ENCODE measurements around the gene ZXDC.

ZXDC gene

DNA sequence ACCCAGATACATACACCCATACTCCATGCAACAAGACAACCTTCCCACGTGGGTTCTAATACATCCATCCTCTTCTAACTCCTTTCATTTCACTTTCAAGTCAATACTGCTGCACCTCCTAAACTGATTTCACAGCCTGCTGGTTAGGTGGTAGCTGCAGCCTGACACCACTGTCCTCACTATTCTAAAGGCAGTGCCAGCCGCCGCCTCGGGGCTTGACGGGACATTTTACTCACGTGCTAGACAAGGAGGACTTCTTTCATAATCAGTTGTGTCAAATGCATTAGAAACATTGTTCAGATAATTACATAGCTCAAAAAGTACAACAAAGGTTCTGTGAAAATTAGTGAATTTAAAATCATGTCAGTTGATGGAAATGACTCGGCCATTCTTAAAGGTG is 35.6 kb upstream of the ZXDC start:
- DNase-seq, result no peak

DNA sequence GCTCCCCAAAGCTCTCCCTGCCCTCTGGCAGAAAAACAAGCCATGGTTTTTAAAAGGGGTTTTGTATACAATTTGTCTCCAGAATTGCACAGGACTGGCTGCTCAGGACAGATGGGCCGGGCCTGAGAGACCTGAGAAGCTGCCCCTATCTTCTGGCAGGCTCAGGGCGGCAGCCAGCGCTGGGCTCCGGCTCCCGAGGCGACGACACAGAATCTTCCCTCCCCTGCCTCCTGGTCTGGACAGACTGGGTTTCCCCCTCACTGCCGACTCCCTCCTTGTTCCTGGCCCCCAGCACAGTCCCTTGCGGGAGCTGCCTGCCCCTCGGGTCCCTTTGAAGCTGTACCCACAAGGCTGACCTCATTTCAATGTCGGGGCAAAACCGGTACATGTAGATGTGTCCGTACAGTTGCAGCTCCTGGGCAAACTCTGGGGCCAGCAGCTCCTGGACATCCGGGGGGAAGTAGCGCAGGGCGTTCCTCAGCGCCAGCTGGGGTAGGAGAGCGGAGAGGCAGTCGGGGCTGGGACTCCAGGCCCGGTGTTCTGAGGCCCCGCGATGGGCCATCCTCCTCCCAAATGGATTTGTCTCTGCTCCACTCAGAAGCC is 34.7 kb upstream of the ZXDC start:
- no peak for DNase-seq

DNA sequence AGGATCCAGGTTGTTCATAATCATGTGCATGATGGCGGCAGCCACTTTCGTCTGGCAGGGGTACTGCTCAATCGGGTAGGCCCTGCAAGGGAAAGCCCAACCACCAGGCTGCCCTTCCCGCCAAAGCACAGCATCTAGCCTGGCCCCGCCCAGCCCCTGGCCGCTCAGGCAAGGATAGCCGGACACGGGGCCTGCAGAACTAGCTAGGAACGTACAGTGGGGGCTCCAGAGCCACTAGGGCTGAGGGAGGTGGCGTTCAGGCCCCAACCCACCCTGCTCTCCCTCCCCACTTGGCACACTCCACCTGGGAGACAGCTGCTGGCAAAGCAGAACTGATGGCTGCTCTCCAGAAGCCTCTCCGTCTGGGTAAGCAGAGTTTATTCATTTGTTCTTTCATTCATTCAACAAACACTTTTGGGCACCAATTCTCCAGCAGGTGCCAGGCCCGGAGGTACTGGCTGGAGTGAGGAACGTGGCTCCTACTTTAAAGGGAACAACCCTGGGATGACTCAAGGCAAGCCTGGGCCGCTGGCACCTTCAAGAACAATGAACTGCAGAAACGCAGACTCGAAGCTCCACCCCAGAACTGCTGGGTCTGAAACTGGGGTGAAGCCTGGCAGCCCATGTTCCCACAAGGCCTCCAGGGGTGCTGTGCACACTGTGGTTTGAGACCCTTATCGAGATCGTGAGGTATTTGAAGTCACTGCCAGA is 34.1 kb upstream of the ZXDC start:
- DNase-seq, result no peak

DNA sequence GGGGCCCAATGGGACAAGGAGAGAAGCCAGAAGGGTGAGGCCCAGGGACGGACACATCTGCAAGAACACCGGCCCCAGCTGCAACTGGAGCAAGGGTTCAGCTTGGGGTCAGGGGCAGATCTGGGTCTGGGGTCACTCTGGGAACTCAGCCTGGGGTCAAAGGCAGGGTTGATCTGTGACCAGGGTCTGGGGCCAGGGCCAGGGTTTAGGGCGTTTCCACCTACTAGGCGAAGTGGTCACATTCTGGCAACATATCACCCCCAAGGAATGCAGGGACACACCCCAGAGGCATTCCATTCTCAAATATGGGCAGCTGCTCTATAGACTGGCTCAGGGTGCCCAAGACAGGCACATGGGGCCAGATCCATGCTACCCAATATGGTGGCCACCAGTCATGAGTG is 32.9 kb upstream of the ZXDC start:
- DNase-seq, result no peak

DNA sequence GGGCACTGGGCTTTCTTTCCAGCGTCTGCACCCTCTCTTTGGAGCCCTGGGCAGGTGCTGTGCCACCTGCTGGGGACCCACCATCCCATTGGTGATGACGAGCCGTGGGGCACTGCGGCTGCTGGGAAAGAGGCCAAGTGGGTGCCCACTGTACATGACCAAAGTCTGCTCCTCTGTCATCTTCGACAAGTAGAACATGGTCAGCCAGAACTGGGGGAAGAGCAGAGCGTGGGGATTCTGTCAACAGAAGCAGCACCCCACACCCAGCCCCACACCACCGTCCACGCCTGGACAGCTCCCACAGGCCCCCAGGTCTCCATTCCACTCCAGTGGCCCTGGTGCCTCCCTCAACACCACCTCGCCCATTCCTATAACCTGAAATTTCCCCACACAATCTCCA is 32.2 kb upstream of the ZXDC start:
- DNase-seq, result no peak

DNA sequence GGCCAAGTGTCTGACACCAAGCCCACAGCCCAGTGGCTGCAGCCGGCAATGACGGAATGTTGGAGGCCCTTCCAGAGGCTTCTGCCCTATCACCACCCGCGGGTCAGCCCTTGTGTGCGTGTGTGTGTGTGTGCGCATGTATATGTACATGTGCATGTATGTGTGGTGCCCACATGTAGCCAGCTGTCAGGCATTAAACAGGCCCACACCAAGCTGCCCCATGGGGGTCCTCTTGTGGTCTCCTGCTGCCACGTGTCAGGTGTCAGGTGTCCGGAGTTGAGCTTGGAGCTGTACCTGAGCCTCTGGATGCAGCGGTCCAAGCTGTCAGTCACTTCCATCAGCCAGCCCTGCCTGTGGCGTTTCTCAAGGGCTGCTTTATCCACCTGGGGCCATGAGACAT is 28.0 kb upstream of the ZXDC start:
- no peak for DNase-seq

DNA sequence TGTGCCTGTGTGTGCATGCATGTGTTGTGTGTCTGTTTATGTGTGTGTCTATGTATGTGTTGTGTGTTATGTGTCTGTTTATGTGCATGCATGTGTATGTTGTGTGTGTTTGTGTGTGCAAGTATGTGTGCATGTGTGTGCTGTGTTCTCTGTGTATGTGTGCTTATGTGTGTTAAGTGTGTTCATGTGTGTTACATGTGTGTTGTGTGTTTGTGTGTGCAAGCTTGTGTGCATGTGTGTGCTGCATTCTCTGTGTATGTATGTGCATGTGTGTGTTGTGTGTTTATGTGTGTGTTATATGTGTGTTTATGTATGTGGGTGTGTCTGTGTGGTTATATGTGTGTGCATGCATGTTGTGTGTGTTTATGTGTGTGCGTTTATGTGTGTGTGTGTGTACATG is 27.0 kb upstream of the ZXDC start:
- DNase-seq, result no peak

DNA sequence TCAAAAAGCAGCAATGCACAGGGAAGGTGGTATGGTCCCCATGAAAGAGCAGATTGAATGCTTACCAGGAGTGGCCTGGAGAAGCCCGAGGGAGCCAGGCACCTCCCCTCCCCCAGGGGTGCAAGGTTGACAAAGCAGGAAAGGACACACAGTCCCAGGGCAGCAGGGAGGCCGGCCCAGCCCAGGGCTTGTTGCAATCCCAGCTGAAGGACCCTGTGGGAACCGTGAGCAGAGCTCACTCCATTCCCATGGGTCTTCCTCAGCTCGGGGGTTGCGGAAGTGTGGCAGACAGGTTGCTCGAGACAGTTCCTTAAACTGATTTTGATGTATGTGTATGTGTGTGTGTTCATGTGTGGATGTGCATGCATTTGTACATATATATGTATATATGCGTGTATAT is 26.0 kb upstream of the ZXDC start:
- no peak for DNase-seq

DNA sequence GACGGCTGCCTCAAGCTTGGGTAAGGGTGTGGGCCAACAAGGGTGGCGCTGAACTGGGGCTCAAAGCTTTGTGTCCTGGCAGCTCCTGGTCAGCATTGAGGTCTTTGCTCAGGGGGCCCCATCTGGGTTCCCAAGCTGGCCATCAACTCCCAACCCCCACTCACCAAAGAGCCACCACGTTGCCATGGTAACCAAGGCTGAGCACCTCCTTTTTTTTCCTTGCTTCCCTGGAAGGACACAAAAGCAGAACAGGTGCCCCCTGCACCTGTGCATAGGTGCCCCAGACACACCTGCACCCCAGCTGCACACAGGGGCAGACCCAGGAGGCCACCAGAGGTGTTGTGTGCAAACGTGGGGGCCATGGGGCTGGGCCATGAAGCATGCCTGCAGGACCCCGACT is 25.4 kb upstream of the ZXDC start:
- DNase-seq, result no peak

DNA sequence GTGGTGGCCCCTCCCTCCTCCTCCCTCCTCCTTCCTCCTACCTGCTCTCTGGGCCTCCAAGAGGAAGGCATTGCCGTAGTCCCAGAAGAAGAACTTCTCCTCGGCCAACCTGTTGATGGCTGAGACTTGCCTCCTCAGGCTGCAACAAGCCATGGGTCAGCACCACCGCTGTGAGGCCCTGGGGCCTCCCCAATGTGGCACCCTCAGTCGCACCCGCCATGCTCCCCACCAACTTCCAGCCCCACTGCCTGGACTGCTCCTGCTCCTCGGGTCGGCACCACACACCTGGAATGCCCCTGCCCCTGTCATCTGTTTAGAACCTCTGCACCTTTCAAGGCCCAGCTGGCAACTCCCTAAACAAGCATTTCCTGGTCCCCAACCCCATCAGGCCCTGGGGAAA is 24.3 kb upstream of the ZXDC start:
- DNase-seq, result no peak

DNA sequence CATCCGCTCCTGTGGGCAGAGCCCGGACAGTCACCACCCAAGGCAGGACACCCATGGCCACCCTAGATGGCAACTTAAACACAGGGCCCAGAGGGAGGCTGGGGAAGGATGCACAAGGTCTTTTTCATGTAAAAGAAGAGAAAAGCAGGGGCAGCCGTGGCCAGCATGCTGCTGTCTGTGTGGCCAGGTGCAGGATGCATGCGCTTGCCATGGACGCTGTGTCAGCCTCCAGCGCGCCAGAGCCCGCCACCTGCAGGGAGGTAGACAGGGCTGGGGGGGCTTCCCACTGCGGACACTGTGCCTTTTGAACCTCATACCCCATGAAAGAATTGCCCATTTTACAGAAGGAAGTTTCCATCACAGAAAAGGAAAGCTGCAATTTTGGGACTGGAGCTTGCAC is 23.7 kb upstream of the ZXDC start:
- DNase-seq, result no peak

DNA sequence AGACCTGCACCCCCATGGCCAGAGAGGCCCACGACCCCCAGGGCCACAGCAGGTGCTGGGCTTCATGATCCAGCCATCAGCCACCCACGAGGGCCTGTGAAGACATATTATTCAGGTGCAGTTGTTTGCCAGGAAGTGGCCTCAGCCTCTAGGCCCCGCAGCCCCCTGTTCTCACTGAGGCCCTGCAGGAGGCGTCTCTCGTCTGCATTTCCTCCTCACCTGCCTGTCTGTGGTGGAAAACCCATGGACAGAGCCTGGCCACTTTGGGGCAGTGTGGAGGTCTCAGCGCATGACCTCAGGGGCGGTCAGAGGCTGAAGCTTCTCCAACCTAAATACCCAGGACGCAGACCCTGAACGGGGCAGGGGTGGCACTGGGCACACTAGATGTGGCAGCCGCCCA is 23.2 kb upstream of the ZXDC start:
- no peak for DNase-seq

DNA sequence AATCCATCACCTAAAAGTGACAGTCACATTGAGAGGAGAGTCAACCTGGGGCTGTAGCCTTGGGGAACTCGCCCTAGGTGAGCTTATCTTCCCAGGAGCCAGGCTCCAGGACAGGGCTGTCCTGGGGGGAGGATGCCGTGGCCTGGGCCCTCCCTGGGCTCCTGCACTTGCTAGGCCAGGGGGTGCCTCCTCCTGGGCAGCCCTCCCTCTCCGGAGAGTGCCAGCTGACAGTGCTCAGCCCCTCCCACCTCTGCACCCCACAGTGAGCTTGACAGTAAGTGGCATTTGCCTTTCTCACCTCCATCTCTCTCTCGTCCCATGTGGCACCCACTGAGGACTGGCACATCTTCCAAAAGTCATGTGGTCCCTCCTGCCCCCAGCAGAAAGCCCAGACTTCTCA is 22.8 kb upstream of the ZXDC start:
- DNase-seq, result no peak

DNA sequence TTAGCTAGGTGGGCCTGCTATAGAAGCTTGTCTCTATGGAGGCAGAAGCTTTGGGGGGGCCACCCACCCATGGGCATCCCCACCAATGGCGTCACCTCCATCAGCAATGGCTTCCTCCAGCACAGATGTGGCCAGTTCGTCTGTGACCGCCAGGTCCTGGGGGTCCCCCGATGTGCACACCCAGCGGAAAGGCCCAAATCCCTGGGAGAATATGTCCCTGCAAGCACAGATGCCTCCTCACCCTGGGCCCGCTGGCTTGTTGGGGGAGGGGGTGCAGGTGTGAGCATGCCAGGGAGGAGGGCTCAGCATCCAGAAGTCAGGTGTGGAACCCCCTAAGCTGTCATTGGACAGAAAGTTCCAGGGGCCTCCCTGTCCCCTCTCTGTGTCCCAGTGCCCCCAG is 22.3 kb upstream of the ZXDC start:
- no peak for DNase-seq

DNA sequence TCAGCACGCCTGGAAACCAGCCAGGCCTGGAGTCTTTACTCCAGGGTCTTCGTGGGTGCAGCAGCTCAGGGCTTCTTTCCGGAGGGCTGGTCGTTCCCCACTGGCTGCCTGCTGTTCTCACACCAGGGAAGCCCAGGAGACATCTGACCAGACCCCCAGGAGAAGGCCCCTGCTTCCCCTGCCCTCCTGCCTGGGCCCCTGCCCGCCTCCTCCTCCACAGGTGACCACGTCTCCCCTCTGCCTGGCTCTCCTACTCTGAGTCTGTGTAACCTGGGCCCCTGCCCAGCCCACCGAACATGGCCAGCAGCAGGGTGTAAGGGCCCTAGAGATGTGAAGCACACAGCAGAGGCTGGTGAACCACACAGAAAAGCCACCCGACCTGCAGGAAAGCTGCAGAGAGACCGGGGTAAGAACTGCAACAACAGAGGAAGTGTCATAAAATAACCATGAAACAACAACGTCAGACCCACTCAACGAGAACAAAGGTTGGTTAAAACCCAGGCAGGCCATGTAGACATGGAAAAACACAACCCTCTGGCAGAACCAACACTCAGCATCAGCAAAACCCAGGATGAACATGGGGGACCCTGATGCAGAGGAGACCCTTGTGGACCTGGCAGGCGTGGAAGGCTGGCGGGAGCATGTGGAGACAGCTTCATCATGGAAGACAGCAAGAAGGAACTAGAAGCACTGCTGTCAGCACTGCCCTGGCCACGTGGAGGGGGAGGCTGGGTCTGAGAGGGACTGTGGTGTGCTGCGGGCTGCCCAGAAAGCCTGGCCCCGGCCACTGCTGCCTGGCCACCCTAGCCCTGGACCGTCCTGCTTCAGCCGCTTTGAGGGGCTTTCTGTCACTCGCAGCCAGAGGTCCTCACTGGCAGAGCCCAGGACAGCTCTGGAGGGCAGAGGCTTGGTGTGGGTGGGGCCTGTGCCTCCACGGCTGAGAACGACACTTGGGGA is 21.5 kb upstream of the ZXDC start:
- DNase-seq, result no peak

DNA sequence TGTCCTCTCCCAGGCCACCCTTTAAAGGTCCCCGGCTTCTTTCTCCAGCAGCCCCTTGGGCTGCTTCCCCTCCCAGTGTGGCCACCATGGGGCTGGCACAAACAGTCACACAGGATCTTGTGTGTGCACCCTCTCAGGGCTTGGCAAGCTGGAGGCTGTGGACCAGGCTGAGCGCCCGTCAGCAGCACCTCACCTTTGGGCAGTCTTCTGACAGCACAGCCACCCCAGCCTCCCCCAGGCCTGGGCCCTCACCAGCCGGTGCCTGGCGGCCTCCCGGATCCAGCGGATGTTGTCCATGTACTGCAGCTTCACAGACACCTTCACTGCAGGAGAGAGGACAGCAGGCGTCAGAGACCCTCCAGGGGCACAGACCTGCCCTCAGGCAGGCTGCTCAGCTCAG is 20.1 kb upstream of the ZXDC start:
- DNase-seq, result no peak

DNA sequence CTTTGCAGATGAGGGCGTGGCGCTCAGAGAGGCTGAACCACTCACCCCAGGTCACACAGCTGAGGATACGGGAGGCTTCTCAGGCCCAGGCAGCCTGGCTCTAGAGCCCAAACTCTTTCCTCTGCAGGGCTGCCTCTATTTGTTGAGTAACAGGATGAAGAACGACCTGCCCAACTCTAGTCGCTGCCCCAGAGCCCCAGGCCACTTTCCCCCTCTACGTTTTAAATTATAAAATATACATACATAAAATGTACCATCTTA is 19.2 kb upstream of the ZXDC start:
- no peak for DNase-seq

DNA sequence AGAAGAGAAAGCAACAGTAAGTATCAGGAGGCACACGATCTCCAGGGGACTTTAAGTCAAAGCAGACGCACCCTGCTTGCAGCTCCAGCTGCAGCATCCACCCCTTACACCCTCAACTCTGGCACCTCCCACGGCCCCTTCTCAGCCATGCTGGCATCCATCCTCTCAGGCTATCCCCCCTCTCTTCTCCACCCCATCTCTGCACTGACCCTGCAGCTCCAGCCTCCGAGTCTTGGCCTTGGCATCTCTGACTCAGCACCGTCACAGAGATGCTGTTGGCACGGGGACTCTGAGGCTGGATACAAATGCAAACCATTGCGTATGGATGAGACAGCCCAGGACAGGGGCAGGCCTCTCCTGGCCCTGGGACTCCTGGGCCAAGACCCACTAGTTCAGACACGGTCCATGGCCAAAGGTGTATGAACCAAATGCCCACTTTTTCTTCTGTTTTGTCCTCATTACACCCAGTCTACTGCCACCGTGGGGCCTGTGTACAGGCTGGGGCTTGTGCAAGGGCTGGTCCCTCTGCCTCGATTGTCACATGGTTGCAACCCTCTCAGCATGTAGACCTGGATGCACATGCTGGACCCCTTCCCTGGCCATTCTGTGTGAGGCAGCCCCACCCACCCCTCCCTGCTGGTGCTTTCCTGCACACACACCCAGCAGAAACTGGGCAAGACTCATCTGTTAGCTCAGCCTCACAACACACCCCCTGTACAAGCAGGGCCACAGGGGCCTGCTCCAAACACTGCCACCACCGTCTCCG is 18.7 kb upstream of the ZXDC start:
- no peak for DNase-seq

DNA sequence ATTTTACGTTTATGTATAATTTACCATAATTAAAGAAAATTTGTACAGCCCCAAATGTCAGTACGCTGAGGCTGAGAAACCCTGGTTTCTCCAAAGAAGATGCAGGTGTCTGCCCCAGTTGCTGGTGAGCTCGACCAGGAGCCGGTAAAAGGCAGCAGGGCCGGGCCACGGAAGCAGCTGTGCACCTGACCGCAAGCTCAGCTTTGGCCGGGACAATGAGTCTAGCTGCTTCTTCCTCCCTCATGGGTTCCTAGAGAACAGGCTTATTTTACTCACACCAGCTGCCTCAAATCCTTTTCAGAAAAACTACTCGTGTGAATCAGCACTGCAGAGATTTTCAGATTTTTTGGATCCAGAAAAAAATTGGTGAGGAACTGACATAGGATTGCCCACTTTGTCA is 18.0 kb upstream of the ZXDC start:
- DNase-seq, result no peak

DNA sequence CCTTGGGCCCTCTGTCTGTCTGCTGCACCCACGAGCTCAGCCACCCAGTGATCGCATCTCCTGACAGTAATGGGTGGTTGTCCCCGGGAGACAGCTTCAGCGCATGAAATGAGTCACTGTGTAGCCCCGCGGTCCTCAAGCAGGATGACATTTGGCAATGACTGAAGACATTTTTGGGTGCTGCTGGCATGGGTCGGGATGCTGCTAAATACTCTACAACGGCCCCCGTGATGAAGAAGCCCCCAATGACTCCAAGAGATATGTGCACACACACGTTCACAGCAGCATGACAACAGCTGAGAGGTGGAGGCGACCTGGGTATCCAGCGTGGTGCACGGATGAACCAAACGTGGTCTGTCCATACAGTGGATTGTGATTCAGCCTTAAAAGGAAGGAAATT is 17.4 kb upstream of the ZXDC start:
- no peak for DNase-seq

DNA sequence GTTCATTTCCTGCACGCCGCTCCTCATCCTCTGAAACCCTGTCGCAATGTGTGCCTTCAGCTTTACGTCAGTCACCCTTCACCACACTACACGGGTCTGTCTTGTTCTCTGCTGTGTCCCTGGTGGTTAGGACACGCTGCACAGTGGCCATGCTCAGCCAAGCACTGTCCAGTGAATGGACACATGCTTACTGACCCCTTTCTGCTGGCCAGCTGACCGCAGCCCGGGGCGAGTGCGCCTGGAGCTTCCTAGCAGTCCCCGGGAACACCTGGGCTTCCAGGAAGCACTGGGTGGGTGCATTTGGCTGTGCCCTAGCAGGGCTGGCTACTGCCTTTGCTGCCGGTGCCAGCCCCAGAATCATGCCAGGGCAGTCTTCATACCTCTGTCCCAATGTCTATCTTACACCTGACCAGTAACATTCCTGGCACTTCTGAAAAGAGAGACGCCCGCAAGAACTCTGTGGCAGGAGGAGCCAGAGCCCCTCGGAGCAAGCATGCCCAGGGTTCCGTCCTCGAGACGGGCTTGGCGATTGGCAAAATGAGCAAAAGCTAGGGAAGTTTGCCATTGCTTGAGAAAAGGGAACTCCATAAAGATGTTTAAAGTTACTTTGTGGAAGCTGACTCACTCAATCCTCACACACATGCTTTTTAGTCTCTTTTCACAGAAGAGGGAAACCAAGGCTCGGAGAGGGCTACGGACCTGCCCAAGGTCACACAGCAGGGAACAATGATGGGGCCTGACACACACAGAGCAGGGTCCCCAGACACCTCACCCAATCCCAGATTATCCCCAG is 15.7 kb upstream of the ZXDC start:
- no peak for DNase-seq

DNA sequence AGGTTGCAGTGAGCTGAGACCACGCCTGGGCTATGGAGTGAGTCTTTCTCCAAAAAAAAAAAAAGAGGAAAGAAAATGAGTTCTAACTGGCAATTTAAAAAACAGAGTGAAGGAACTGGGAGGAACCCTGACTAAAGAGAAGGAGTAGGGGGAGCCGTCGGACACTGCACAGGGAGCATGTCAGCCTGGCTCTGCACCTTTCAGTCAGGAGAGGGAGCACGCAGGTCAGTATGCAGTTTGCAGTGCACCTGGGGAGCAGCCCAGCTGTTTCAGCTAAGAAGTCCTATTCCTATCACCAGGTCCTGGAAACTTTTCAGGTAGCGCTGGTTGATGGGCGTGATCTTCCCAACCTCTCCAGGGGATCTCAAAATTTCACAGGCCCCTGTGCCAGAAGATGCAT is 14.9 kb upstream of the ZXDC start:
- no peak for DNase-seq
